K562 (cell line): ENCODE results near the gene ROR2. TPM values are rescaled to one million over a fixed set of nuclear protein-coding genes. Genes with fewer than 3 reads are reported as not detected.

ENCODE experiments used
- ADNP ChIP-seq: fragments of 200-800 bp; sonication (Bioruptor generic); IDR thresholded peaks from 2 replicates; pipeline ENCODE4 v1.6.1; 2016; ENCODE audit warnings: missing genetic modification characterization, missing compliant biosample characterization
- ARID1B ChIP-seq: fragments of 450-650 bp; IDR thresholded peaks from 2 replicates; pipeline ENCODE4 v1.6.1; 2016; ENCODE audit warnings: antibody characterized with exemption, mild to moderate bottlenecking, inconsistent platforms
- CCNT2 ChIP-seq: IDR thresholded peaks from 2 replicates; pipeline ENCODE4 v1.6.1; 2011; ENCODE audit warnings: borderline replicate concordance, low read depth, mild to moderate bottlenecking, moderate library complexity, mixed read lengths, low read length; ENCODE audit not compliant: insufficient read length; ENCODE audit errors: extremely low read depth
- KDM1A ChIP-seq, 2 experiments: fragments of 450-650 bp; IDR thresholded peaks; 2 replicates each; pipeline ENCODE4 v1.6.1; 2016; ENCODE audit warnings: mild to moderate bottlenecking in 2 of 2
- RBBP5 ChIP-seq: fragments of 200-600 bp; sonication (generic); IDR thresholded peaks from 2 replicates; pipeline ENCODE4 v1.6.1; 2012; ENCODE audit warnings: borderline replicate concordance, mild to moderate bottlenecking, low read length, control low read depth, inconsistent platforms; ENCODE audit not compliant: insufficient read depth, poor library complexity, severe bottlenecking
- SIRT6 ChIP-seq: IDR thresholded peaks from one replicate; pipeline ENCODE4 v1.6.1; 2012; ENCODE audit warnings: low read depth, mild to moderate bottlenecking, control low read depth, inconsistent platforms, low read length, moderate library complexity
- SIX5 ChIP-seq, 2 experiments: IDR thresholded peaks; 2 replicates each; pipeline ENCODE4 v1.6.1; 2011; ENCODE audit warnings: low read length in 2 of 2, borderline replicate concordance in 1 of 2, low read depth in 1 of 2, mild to moderate bottlenecking in 1 of 2, moderate library complexity in 1 of 2; ENCODE audit not compliant: insufficient read depth in 1 of 2
- THRAP3 ChIP-seq: fragments of 450-650 bp; IDR thresholded peaks from 2 replicates; pipeline ENCODE4 v1.6.1; 2016; ENCODE audit warnings: mild to moderate bottlenecking, inconsistent platforms, borderline replicate concordance
- polyA plus RNA-seq, 8 experiments: library from polyadenylated mRNA; depleted of rRNA in 4 of 8; stranded (reverse) in 5 of 8; unstranded in 3 of 8; fragments of >200 nt; fragmentation: Nextera tagmentation in 2 of 8; fragmentation: Illumina TruSeq in 1 of 8; extraction: Ambion mirVana in 2 of 8; extraction: Trizol in 1 of 8; gene quantifications; 2 replicates each; pipeline versions ENCODE4 v1.2.1 to v1.2.3, GENCODE V29; 2011 to 2014; ENCODE audit warnings: inconsistent platforms in 1 of 8, missing spikeins in 1 of 8
- total RNA-seq, 7 experiments: library from RNA; depleted of rRNA in 6 of 7; stranded (reverse); fragments of >200 nt in 6 of 7; fragmentation: Illumina TruSeq in 2 of 7; extraction: Trizol in 2 of 7; gene quantifications; 2 replicates each; pipeline versions ENCODE4 v1.2.1 to v1.2.3, GENCODE V29; 2011 to 2021; ENCODE audit warnings: low replicate concordance in 1 of 7
- TF ChIP-seq, protein P1 (sequence below), 2 experiments: fragments of 450-650 bp; formaldehyde crosslinking in 1 of 2; IDR thresholded peaks; 2 replicates each; pipeline versions ENCODE4 v1.4.0 to v1.6.1; 2014 to 2020; ENCODE audit warnings: mild to moderate bottlenecking in 2 of 2, borderline replicate concordance in 1 of 2, low read depth in 1 of 2
- TF ChIP-seq, protein P2 (sequence below), 2 experiments: fragments of 450-650 bp in 1 of 2; sonication (generic) in 1 of 2; formaldehyde crosslinking in 1 of 2; IDR thresholded peaks; 2 replicates each; pipeline versions ENCODE4 v1.7.1 to v1.9.0; 2016 to 2022; ENCODE audit warnings: inconsistent platforms in 1 of 2, mild to moderate bottlenecking in 1 of 2, missing genetic modification reagents in 1 of 2

Gene ROR2
- total and polyA plus RNA-seq, 9 of the 15 experiments (the other 6 are each of a cell fraction or from before 2014, with no cell fraction given) = 5.6 to 33.8 (median 15.3) TPM

DNA sequence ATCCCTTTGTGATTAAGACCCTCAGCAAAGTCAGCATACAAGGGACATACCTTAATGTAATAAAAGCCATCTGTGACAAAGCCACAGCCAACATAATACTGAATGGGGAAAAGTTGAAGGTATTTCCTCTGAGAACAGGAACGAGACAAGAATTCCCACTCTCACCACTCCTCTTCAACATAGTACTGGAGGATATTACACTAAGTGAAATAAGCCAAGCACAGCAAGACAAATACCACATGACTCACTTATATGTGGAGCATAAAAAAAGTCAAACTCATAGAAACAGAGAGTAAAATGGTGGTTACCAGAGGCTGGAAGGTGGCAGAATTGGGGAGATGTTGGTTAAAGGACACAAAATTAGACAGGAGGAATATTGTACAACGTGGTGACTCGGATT lies 408.3 kb downstream of the ROR2 start (continued):
- TF ChIP-seq, protein P1, sequence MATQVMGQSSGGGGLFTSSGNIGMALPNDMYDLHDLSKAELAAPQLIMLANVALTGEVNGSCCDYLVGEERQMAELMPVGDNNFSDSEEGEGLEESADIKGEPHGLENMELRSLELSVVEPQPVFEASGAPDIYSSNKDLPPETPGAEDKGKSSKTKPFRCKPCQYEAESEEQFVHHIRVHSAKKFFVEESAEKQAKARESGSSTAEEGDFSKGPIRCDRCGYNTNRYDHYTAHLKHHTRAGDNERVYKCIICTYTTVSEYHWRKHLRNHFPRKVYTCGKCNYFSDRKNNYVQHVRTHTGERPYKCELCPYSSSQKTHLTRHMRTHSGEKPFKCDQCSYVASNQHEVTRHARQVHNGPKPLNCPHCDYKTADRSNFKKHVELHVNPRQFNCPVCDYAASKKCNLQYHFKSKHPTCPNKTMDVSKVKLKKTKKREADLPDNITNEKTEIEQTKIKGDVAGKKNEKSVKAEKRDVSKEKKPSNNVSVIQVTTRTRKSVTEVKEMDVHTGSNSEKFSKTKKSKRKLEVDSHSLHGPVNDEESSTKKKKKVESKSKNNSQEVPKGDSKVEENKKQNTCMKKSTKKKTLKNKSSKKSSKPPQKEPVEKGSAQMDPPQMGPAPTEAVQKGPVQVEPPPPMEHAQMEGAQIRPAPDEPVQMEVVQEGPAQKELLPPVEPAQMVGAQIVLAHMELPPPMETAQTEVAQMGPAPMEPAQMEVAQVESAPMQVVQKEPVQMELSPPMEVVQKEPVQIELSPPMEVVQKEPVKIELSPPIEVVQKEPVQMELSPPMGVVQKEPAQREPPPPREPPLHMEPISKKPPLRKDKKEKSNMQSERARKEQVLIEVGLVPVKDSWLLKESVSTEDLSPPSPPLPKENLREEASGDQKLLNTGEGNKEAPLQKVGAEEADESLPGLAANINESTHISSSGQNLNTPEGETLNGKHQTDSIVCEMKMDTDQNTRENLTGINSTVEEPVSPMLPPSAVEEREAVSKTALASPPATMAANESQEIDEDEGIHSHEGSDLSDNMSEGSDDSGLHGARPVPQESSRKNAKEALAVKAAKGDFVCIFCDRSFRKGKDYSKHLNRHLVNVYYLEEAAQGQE (IDR thresholded peaks at IDR 0.05; ENCODE audit: borderline replicate concordance) = no peak
- TF ChIP-seq, protein P1 (CRISPR knock-in tag; IDR thresholded peaks at IDR 0.05; ENCODE audit: low read depth) = no peak
- TF ChIP-seq CCNT2 (no peak), THRAP3 (no peak), SIX5 (IDR thresholded peaks at IDR 0.05; ENCODE audit: borderline replicate concordance in 1 of 2, insufficient read depth in 1 of 2, low read depth in 1 of 2, low read length in 2 of 2) (no peak), RBBP5 (no peak), ADNP (tag) (no peak), ARID1B (no peak), SIRT6 (no peak), KDM1A (IDR thresholded peaks at IDR 0.05) (no peak)
- TF ChIP-seq, protein P2, sequence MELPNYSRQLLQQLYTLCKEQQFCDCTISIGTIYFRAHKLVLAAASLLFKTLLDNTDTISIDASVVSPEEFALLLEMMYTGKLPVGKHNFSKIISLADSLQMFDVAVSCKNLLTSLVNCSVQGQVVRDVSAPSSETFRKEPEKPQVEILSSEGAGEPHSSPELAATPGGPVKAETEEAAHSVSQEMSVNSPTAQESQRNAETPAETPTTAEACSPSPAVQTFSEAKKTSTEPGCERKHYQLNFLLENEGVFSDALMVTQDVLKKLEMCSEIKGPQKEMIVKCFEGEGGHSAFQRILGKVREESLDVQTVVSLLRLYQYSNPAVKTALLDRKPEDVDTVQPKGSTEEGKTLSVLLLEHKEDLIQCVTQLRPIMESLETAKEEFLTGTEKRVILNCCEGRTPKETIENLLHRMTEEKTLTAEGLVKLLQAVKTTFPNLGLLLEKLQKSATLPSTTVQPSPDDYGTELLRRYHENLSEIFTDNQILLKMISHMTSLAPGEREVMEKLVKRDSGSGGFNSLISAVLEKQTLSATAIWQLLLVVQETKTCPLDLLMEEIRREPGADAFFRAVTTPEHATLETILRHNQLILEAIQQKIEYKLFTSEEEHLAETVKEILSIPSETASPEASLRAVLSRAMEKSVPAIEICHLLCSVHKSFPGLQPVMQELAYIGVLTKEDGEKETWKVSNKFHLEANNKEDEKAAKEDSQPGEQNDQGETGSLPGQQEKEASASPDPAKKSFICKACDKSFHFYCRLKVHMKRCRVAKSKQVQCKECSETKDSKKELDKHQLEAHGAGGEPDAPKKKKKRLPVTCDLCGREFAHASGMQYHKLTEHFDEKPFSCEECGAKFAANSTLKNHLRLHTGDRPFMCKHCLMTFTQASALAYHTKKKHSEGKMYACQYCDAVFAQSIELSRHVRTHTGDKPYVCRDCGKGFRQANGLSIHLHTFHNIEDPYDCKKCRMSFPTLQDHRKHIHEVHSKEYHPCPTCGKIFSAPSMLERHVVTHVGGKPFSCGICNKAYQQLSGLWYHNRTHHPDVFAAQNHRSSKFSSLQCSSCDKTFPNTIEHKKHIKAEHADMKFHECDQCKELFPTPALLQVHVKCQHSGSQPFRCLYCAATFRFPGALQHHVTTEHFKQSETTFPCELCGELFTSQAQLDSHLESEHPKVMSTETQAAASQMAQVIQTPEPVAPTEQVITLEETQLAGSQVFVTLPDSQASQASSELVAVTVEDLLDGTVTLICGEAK (IDR thresholded peaks at IDR 0.05) = no peak
- TF ChIP-seq, protein P2 (CRISPR knock-in tag; IDR thresholded peaks at IDR 0.05) = no peak
